ENCODE measurements around the gene GTPBP1. TPM values are rescaled to one million over a fixed set of nuclear protein-coding genes. Genes with fewer than 3 reads are reported as not detected.
A peak's percentile ranks its signal among the peaks of the same experiment; 100 is the strongest.

The GTPBP1 gene
- total RNA-seq, 1 experiment from 2014 or later: 79.1 TPM

DNA sequence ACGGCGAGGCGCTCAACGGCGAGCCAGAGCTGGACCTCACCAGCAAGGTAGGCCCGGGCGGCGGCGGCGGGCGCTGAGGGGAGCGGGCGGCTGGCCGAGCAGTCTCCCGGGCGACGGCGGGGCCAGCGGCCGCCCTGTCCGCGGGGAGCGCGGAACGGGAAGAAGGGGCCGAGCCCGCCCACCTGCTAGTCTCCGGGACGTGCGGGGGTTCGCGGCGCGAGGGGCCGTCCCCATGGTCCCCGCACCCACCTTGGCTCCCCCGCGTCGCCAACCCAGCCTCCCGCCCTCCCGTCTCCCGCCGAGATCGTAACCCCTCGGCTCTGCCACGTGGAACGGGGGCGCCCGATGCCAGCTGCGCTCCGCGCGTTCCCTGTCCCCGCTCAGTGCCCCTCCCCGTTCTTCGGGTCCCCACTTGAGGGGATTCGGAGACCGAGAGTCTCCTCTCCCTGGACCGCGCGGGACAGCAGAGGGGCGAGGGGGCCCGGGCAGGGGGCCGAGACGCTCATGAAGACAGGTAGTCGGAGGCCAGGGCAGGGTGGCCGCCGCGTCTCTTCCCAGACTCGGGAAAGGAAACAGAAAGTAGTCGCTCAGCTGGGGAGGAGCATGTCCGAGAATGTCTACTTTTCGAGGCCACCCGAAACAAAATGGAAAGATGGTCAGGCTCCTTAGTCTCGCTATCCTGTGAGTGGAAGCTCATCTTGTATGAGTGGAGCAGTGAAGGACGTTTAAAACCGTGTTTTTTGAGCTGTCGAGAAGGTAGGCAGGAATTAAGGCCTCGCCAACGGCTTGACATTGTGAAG lies 557 bp downstream of the GTPBP1 start:
- Mint-ChIP-seq H3K4me3 (ENCODE audit: low read depth, unreplicated experiment) (peak overlapping the region; percentile 90), H3K9me3 (ENCODE audit: low read depth, unreplicated experiment) (no peaks in the 10 kb centered on the region), H3K36me3 (ENCODE audit: insufficient read depth, unreplicated experiment) (peaks cover 54% of the 10 kb centered on the region), H3K4me1 (ENCODE audit: low read depth, unreplicated experiment) (peaks cover 44% of the 10 kb centered on the region), H3K27ac (ENCODE audit: unreplicated experiment) (peak overlapping the region; percentile 92), H3K27me3 (ENCODE audit: unreplicated experiment) (no peaks in the 10 kb centered on the region)
- intact Hi-C loops (cut with micrococcal nuclease; ENCODE audit: unreplicated experiment): loop anchor here (5.0 kb wide), 1 partner anchor 46 kb away; no protein-coding TSS in a partner anchor
- TF ChIP-seq CTCF (IDR thresholded peaks at IDR 0.05; ENCODE audit: unreplicated experiment): no peak
- CTCF ChIA-PET: interaction anchor here (0.9 to 1.6 kb wide), 3 partner anchors 10 to 25 kb away, joined by 3 to 7 read pairs (median 7); partner anchors contain the start of gene TOMM22
- DNase-seq: peak; percentile 31
- no TSS peak for BruUV-seq (replicated peaks)

DNA sequence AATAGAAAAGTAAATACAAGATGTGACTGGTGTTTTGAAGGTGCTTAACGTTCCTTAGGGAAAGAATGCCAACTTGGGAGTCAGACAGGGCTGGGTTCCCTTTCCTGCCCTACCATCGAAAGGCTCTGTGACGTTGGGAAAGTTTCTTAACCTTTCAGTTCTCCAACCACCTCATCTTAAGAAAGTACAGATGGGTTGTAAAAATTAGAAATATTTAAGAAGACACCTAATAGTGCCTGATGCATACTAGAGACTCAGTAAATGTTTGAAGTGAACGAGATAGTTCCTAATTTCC lies 1.1 kb downstream of the GTPBP1 start:
- H3K9me3 Mint-ChIP-seq (ENCODE audit: low read depth, unreplicated experiment): no peaks in the 10 kb centered on the region
- peak overlapping the region; percentile 84 for H3K27ac Mint-ChIP-seq (ENCODE audit: unreplicated experiment)
- TF ChIP-seq CTCF (IDR thresholded peaks at IDR 0.05; ENCODE audit: unreplicated experiment): no peak
- peaks cover 44% of the 10 kb centered on the region for H3K4me1 Mint-ChIP-seq (ENCODE audit: low read depth, unreplicated experiment)
- peak overlapping the region; percentile 90 for H3K4me3 Mint-ChIP-seq (ENCODE audit: low read depth, unreplicated experiment)
- BruUV-seq (replicated peaks): no TSS peak
- no peak for DNase-seq
- intact Hi-C loops (cut with micrococcal nuclease; ENCODE audit: unreplicated experiment): loop anchor here (5.0 kb wide), 1 partner anchor 45 kb away; no protein-coding TSS in a partner anchor
- CTCF ChIA-PET: interaction anchor here (0.7 to 1.5 kb wide), 2 partner anchors 11 to 13 kb away, joined by 5 to 7 read pairs; no protein-coding TSS in a partner anchor
- peaks cover 51% of the 10 kb centered on the region for H3K36me3 Mint-ChIP-seq (ENCODE audit: insufficient read depth, unreplicated experiment)
- H3K27me3 Mint-ChIP-seq (ENCODE audit: unreplicated experiment): no peaks in the 10 kb centered on the region

- CTCF ChIA-PET: interaction anchor here (0.5 to 1.5 kb wide), 5 partner anchors 11 to 1142 kb away, joined by 3 to 10 read pairs (median 7); partner anchors contain the start of gene TOMM22
- DNase-seq: peak; percentile 20
- H3K27ac Mint-ChIP-seq (ENCODE audit: unreplicated experiment): peak overlapping the region; percentile 84
- no peaks in the 10 kb centered on the region for H3K27me3 Mint-ChIP-seq (ENCODE audit: unreplicated experiment)
- no peaks in the 10 kb centered on the region for H3K9me3 Mint-ChIP-seq (ENCODE audit: low read depth, unreplicated experiment)
- H3K4me3 Mint-ChIP-seq (ENCODE audit: low read depth, unreplicated experiment): peak overlapping the region; percentile 90
- intact Hi-C loops (cut with micrococcal nuclease; ENCODE audit: unreplicated experiment): loop anchor here (5.0 kb wide), 1 partner anchor 45 kb away; no protein-coding TSS in a partner anchor
- H3K4me1 Mint-ChIP-seq (ENCODE audit: low read depth, unreplicated experiment): peaks cover 49% of the 10 kb centered on the region
- no peak for TF ChIP-seq CTCF (IDR thresholded peaks at IDR 0.05; ENCODE audit: unreplicated experiment)
- TSS peak; percentile 49 for BruUV-seq (replicated peaks)
- H3K36me3 Mint-ChIP-seq (ENCODE audit: insufficient read depth, unreplicated experiment): peaks cover 47% of the 10 kb centered on the region
Observed at GRCh38 chr22:38707346-38707745, 1.6 kb downstream of the GTPBP1 start.

- Mint-ChIP-seq H3K9me3 (ENCODE audit: low read depth, unreplicated experiment) (no peaks in the 10 kb centered on the region), H3K4me3 (ENCODE audit: low read depth, unreplicated experiment) (peak overlapping the region; percentile 90), H3K4me1 (ENCODE audit: low read depth, unreplicated experiment) (peaks cover 56% of the 10 kb centered on the region), H3K27ac (ENCODE audit: unreplicated experiment) (peak overlapping the region; percentile 84), H3K27me3 (ENCODE audit: unreplicated experiment) (no peaks in the 10 kb centered on the region), H3K36me3 (ENCODE audit: insufficient read depth, unreplicated experiment) (peaks cover 47% of the 10 kb centered on the region)
- intact Hi-C loops (cut with micrococcal nuclease; ENCODE audit: unreplicated experiment): loop anchor here (5.0 kb wide), 1 partner anchor 44 kb away; no protein-coding TSS in a partner anchor
- no peak for TF ChIP-seq CTCF (IDR thresholded peaks at IDR 0.05; ENCODE audit: unreplicated experiment)
- no TSS peak for BruUV-seq (replicated peaks)
- CTCF ChIA-PET: interaction anchor here (0.5 to 1.5 kb wide), 3 partner anchors 10 to 26 kb away, joined by 3 to 7 read pairs (median 7); partner anchors contain the start of gene TOMM22
- DNase-seq: no peak
Observed at GRCh38 chr22:38707984-38708383, 2.2 kb downstream of the GTPBP1 start.

All from Calu3 (cell line).